Tibial artery (tissue), 4 donors: ENCODE measurements around the gene BAIAP2L1.

Source experiments
- DNase-seq, 2 donors: peaks; one replicate each; pipeline ENCODE4 v3.0.0-alpha.2; 2019
- H3K27ac ChIP-seq, 2 donors: fragments of 200-600 bp; sonication (generic) in 1 of 2; 1 replicate in 1 of 2; 2 replicates in 1 of 2; pipeline ENCODE4 v1.5.1; 2018 to 2019; ENCODE audit warnings: mild to moderate bottlenecking in 1 of 2
- H3K27me3 ChIP-seq, 2 donors: fragments of 200-600 bp; sonication (generic) in 1 of 2; one replicate each; pipeline versions ENCODE4 v1.5.1 to v1.6.0; 2016 to 2019
- H3K36me3 ChIP-seq, 3 donors: fragments of 200-600 bp; sonication (generic) in 2 of 3; one replicate each; pipeline ENCODE4 v1.5.1; 2016 to 2019; ENCODE audit warnings: mild to moderate bottlenecking in 2 of 3
- H3K4me1 ChIP-seq, 4 donors: fragments of 200-600 bp; sonication (generic) in 2 of 4; 1 replicate in 3 of 4; 2 replicates in 1 of 4; pipeline ENCODE4 v1.5.1; 2016 to 2019
- H3K4me3 ChIP-seq, 2 donors: fragments of 200-600 bp; sonication (generic) in 1 of 2; 1 replicate in 1 of 2; 2 replicates in 1 of 2; pipeline ENCODE4 v1.5.1; 2018 to 2019; ENCODE audit warnings: mild to moderate bottlenecking in 2 of 2
- H3K9me3 ChIP-seq, 3 donors: fragments of 200-600 bp; sonication (generic) in 1 of 3; one replicate each; pipeline ENCODE4 v1.5.1; 2016 to 2019
- intact Hi-C: fragments of 100-400 bp; cut with DNase I; formaldehyde crosslinking; loops from one replicate; pipeline ENCODE4 v1.15.0; 2023; ENCODE audit warnings: low total_unique reads
- TF ChIP-seq, protein P1 (sequence below), 2 experiments: fragments of 200-600 bp in 1 of 2; fragments of 450-650 bp in 1 of 2; IDR thresholded peaks; one replicate each; pipeline ENCODE4 v1.5.1; 2017 to 2019; ENCODE audit warnings: antibody characterized with exemption in 2 of 2, mild to moderate bottlenecking in 1 of 2, moderate library complexity in 1 of 2

Gene BAIAP2L1

DNA sequence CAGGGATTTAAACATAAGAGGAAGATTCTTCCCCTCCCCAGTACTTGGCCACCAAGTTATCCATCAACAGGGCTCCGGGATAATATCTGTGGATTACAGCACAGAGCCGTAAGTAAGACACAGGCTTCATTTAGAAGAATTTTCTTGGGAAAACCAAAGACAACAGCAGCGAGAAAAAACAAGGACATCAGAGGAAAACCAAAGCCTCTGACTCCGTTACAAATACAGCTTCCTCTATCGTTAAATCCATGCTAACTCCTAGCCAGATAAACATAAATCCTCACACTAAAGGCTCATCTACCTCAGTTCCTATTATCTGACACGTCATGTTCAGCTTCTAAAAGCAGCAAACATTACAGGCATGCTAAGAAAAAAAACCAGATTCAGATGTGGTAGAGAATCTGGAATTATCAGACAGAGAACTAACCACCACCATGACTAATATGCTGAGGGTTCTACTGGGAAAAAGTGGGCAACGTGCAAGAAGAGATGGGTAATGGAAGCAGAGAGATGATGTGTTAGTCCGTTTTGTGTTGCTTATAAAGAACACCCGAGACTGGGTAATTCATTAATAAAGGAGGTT lies 71.0 kb downstream of the BAIAP2L1 start:
- no peak overlapping the region for H3K4me3 ChIP-seq
- H3K36me3 ChIP-seq: no peaks in the 10 kb centered on the region
- intact Hi-C loops: no loop called here
- no peaks in the 10 kb centered on the region for H3K4me1 ChIP-seq
- TF ChIP-seq, protein P1, sequence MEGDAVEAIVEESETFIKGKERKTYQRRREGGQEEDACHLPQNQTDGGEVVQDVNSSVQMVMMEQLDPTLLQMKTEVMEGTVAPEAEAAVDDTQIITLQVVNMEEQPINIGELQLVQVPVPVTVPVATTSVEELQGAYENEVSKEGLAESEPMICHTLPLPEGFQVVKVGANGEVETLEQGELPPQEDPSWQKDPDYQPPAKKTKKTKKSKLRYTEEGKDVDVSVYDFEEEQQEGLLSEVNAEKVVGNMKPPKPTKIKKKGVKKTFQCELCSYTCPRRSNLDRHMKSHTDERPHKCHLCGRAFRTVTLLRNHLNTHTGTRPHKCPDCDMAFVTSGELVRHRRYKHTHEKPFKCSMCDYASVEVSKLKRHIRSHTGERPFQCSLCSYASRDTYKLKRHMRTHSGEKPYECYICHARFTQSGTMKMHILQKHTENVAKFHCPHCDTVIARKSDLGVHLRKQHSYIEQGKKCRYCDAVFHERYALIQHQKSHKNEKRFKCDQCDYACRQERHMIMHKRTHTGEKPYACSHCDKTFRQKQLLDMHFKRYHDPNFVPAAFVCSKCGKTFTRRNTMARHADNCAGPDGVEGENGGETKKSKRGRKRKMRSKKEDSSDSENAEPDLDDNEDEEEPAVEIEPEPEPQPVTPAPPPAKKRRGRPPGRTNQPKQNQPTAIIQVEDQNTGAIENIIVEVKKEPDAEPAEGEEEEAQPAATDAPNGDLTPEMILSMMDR (IDR thresholded peaks at IDR 0.05): no peak
- no peak overlapping the region for H3K27ac ChIP-seq
- peaks cover 0 to 8% (median 0%) of the 10 kb centered on the region in 3 donors for H3K9me3 ChIP-seq
- DNase-seq: no peak
- no peaks in the 10 kb centered on the region for H3K27me3 ChIP-seq

DNA sequence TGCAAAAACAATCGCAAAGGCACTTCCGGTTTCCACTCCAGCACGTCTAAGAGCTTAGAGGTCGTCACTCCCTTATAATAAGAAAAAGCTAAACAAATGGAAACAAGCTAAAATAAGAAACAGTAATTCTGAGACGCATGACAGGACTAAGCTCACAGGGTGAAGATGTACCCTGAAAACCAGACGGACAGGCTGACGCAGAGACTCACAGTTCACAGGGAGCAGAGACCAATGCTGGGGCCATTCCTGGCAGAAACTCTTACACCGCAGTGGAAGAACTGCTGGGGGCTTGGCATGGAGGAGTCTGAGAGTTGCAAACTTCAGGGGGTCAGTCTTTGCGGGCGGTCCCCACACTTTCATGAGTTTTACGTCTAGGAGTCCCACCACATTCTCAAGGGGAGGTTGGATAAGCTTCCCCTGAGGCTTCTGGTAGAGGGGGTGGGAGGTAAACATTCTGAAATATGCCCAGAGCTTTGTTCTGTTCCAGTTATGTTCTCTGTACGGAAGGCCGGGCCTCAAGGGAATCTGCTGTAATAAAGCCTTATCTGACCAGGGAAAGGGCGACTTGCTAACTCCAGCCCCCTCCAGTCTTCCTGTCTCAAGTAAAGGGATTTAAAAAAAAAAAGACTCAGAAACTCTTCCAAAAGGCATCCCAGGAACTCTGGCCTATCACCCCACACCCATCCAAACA lies 71.6 kb downstream of the BAIAP2L1 start:
- H3K9me3 ChIP-seq: peaks cover 0 to 8% (median 0%) of the 10 kb centered on the region in 3 donors
- no peak for DNase-seq
- H3K27ac ChIP-seq: no peak overlapping the region
- TF ChIP-seq, protein P1 (IDR thresholded peaks at IDR 0.05): no peak
- intact Hi-C loops: no loop called here
- no peaks in the 10 kb centered on the region for H3K27me3 ChIP-seq
- H3K4me1 ChIP-seq: no peaks in the 10 kb centered on the region
- no peak overlapping the region for H3K4me3 ChIP-seq
- no peaks in the 10 kb centered on the region for H3K36me3 ChIP-seq

DNA sequence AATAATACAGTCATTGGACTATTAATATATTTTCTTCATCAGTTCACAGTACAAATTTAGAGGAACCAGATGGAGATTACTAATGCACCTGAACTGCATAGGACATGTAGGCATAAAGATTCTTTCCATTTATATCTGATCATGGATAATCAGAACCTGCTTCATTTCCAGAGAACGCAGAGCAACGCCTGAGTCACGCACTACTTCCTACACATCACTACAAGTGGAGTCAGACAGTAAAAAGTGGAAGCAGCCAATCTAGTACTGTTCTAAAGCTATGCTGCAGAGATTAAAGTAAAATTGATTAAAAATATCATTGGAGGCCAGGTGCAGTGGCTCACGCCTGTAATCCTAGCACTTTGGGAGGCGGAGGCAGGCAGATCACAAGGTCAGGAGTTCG lies 76.1 kb downstream of the BAIAP2L1 start:
- no peak for DNase-seq
- no peak overlapping the region for H3K27ac ChIP-seq

DNA sequence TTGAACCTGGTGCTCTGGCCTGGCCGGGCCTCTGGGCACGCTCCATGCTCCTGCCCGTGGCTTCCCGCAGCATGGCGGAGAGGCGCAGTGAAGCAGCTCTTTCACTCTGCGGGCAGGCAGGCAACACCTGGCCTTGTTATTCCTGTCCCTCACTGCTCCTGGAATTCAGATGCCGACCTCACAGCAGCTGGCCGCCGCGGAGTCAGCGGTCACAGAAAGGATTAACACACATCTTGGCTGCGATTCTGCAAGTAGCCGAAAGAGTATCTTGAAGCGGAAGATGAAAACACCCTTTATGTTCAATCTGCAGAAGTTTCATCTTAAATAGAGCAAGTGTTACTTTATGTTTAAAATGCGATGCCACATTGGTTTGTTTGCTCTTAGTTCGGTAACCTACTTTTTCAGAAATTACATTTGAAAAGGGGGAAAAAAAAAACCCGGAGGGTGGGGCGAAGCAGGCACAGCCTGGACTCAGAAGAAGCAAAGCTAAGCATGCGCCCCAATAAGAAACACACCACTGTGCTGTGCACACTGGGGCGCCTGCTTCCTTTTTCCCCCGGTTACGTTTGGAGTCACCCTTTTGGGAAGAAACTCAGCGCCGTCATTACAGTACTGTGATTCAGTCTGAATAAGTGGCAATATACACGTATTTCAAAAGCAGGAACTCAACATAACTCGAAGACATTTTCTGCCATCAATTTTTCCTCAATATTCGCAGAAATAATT lies 77.1 kb downstream of the BAIAP2L1 start:
- intact Hi-C loops: no loop called here
- peaks cover 0 to 6% (median 0%) of the 10 kb centered on the region in 3 donors for H3K36me3 ChIP-seq
- H3K27me3 ChIP-seq: peaks cover 0 to 2% of the 10 kb centered on the region in 2 donors
- H3K4me3 ChIP-seq: no peak overlapping the region
- peaks cover 0 to 7% (median 0%) of the 10 kb centered on the region in 3 donors for H3K9me3 ChIP-seq
- peak in 1 of 2 donors; percentile 41 for DNase-seq
- no peaks in the 10 kb centered on the region for H3K4me1 ChIP-seq
- H3K27ac ChIP-seq: no peak overlapping the region
- TF ChIP-seq, protein P1 (IDR thresholded peaks at IDR 0.05): no peak

More for the DNA sequence above, 76.1 kb downstream of the BAIAP2L1 start:
- peaks cover 0 to 6% (median 0%) of the 10 kb centered on the region in 3 donors for H3K36me3 ChIP-seq
- H3K9me3 ChIP-seq: peaks cover 0 to 11% (median 0%) of the 10 kb centered on the region in 3 donors
- intact Hi-C loops: no loop called here
- TF ChIP-seq, protein P1 (IDR thresholded peaks at IDR 0.05): no peak
- H3K27me3 ChIP-seq: peaks cover 0 to 2% of the 10 kb centered on the region in 2 donors
- no peaks in the 10 kb centered on the region for H3K4me1 ChIP-seq
- H3K4me3 ChIP-seq: no peak overlapping the region

DNA sequence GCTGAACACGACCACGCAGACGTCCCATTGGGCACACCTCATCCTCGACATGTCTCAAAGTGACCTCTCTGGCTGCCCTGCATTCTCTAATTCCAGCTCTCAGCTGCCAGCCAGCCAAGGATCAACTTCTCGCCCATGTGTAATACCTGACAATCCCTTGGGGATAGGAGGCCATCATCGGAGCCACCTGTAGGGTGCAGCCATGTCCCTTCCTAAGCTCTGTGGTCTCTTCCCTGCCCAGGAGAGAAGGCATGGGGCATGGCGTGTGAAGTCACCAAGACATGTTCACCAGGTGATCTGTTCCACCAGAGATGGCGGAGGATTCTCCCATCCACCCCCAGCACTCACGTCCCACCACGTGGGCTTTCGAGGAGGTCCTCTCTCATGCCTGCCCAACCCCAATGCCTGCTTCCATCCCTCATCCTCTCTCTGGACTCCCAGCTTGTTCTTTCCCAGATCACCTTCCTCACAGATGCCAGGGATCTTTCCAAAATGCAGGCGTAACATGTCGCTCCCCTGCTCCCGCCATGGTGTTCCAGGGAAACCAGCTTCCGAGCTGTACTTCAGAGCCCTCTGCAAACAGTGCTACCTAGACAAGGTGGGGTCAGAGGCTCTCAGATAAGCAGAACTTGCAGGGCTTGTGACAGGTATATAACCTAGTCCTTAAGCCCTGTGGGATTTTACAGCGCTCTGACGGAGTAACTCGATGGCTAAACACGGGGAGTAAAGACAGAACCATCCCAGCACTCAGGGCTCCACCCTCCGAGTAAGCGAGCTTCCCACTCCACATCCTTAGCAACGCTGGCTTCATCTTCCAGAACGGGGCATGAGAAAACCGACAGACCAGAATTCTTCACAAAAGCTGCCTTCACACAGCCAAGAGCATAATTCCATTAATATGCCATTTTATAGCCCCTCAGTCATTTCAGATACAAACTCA lies 78.3 kb downstream of the BAIAP2L1 start:
- H3K27ac ChIP-seq: no peak overlapping the region
- H3K36me3 ChIP-seq: peaks cover 0 to 6% (median 0%) of the 10 kb centered on the region in 3 donors
- H3K4me3 ChIP-seq: no peak overlapping the region
- TF ChIP-seq, protein P1 (IDR thresholded peaks at IDR 0.05): no peak
- H3K27me3 ChIP-seq: peaks cover 0 to 2% of the 10 kb centered on the region in 2 donors
- H3K4me1 ChIP-seq: no peaks in the 10 kb centered on the region
- H3K9me3 ChIP-seq: peaks cover 0 to 7% (median 0%) of the 10 kb centered on the region in 3 donors
- intact Hi-C loops: no loop called here
- peak in 1 of 2 donors; percentile 50 for DNase-seq
